AG04450 (cell line): ENCODE measurements around the gene NUP98. TPM values are rescaled to one million over a fixed set of nuclear protein-coding genes. Genes with fewer than 3 reads are reported as not detected.

Experiments
- CTCF ChIA-PET: fragments of 300-600, 350-600 bp; formaldehyde crosslinking; extraction: SDS; loops from one replicate; lab custom pipeline; 2022; ENCODE audit warnings: antibody characterized with exemption, inconsistent platforms; lab: Charles Lee
- POLR2A ChIA-PET: fragments of 350-600 bp; formaldehyde crosslinking; extraction: SDS; loops from one replicate; lab custom pipeline; 2021; ENCODE audit warnings: antibody characterized with exemption, inconsistent platforms; lab: Yijun Ruan, JAX
- DNase-seq: peaks from one replicate; pipeline ENCODE4 v3.0.0-alpha.2; 2011; ENCODE audit warnings: low read depth, low spot score
- H3K27ac ChIP-seq: one replicate; pipeline ENCODE4 v1.5.1; 2012; ENCODE audit warnings: low read depth, low read length, control low read depth
- H3K27me3 ChIP-seq: one replicate; pipeline ENCODE4 v1.6.0; 2012; ENCODE audit warnings: low read length; ENCODE audit not compliant: control insufficient read depth, insufficient read depth
- H3K4me3 ChIP-seq: 2 replicates; pipeline ENCODE4 v1.5.1; 2011; ENCODE audit warnings: mild to moderate bottlenecking, low read depth, low read length, control low read depth
- H3K9me3 ChIP-seq: 2 replicates; pipeline ENCODE4 v1.5.1; 2012; ENCODE audit warnings: low read length; ENCODE audit not compliant: control insufficient read depth, insufficient read depth
- polyA plus RNA-seq: library from polyadenylated mRNA; depleted of rRNA; stranded (reverse); fragments of >200 nt; gene quantifications from 2 replicates; pipeline ENCODE4 v1.2.3, GENCODE V29; 2011
- TF ChIP-seq, protein P1 (sequence below): IDR thresholded peaks from 2 replicates; pipeline ENCODE4 v1.5.1; 2011; ENCODE audit warnings: low read depth, low read length, control low read depth, inconsistent platforms

NUP98 gene
- polyA plus RNA-seq, 1 experiment, result 90.7 TPM

DNA sequence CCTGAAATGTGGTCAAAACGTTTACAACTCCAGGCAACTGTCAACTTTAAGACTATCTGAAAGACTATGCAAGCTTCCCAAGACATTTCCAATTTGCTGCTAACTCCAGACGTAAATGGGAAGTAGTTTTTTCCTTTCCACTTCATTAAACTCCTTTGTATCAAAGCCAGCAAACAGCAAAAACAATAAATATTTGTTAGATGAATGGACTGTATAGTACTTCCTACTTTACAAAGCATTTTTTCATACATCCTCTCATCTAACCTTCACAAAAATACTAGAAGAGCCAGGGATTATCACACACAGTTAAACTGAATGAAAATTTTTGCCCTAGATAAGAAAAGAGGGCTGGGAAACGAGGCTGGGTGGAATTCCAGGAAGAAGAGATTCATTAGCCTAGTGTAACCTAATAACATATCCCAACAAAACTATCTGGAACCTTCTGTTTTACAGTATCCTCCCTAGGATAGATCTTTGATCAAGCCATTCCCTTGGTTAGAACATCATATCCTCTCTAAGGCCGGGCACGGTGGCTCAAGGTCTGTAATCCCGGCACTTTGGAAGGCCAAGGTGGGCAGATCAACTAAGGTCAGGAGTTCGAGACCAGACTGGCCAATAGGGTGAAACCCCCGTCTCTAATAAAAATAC lies 10.4 kb downstream of the NUP98 start:
- Histone ChIP-seq H3K27ac (no peak overlapping the region), H3K27me3 (no peaks in the 10 kb centered on the region), H3K4me3 (no peak overlapping the region), H3K9me3 (no peaks in the 10 kb centered on the region)
- POLR2A ChIA-PET, result no interaction called here
- no peak for DNase-seq
- CTCF ChIA-PET, result interaction anchor here (0.9 to 1.8 kb wide), 2 partner anchors 55 to 68 kb away, joined by 3 to 4 read pairs; partner anchors contain the start of genes RHOG and STIM1
- TF ChIP-seq, protein P1, sequence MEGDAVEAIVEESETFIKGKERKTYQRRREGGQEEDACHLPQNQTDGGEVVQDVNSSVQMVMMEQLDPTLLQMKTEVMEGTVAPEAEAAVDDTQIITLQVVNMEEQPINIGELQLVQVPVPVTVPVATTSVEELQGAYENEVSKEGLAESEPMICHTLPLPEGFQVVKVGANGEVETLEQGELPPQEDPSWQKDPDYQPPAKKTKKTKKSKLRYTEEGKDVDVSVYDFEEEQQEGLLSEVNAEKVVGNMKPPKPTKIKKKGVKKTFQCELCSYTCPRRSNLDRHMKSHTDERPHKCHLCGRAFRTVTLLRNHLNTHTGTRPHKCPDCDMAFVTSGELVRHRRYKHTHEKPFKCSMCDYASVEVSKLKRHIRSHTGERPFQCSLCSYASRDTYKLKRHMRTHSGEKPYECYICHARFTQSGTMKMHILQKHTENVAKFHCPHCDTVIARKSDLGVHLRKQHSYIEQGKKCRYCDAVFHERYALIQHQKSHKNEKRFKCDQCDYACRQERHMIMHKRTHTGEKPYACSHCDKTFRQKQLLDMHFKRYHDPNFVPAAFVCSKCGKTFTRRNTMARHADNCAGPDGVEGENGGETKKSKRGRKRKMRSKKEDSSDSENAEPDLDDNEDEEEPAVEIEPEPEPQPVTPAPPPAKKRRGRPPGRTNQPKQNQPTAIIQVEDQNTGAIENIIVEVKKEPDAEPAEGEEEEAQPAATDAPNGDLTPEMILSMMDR, result no peak

DNA sequence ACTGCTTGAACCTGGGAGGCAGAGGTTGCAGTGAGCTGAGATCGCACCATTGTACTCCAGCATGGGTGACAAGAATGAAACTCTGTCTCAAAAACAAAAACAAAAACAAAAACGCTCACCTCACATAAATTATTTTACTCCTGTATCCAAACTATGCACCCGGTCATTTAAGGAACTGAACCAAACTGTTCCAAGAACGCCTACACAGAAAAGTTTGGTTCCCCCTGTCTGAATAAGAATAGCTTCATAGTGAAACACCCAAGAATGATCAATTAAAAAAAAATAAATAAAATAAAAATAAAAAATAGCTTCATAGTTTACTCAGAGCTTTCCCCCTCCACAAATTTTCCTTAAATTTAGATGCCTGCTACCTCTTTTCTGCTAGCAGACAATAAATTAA lies 13.7 kb downstream of the NUP98 start:
- Histone ChIP-seq H3K27ac (no peak overlapping the region), H3K9me3 (no peaks in the 10 kb centered on the region), H3K4me3 (no peak overlapping the region), H3K27me3 (no peaks in the 10 kb centered on the region)
- ChIA-PET POLR2A (no interaction called here), CTCF (interaction anchor here (0.7 to 1.1 kb wide), 5 partner anchors 23 to 289 kb away, joined by 3 to 4 read pairs (median 3); partner anchors contain the start of gene PGAP2)
- TF ChIP-seq, protein P1, result no peak
- no peak for DNase-seq

DNA sequence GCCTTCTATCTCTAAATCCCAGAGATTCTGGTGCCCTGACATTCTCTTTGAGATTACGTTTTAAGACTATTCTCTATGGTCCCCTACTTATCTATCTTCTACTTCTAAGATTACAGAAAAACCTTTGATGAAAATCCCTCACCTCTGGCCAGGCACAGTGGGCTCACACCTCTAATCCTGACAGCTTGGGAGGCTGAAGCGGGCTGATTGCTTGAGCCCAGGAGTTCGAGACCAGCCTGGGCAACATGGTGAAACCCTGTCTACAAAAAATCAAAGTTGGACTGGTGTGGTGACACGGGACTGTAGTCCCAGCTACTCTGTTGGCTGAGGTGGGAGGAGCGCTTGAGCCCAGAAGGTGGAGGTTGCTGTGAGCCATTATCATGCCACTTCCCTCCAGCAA lies 14.4 kb downstream of the NUP98 start:
- POLR2A ChIA-PET, result no interaction called here
- TF ChIP-seq, protein P1, result no peak
- no peak overlapping the region for H3K27ac ChIP-seq
- no peak overlapping the region for H3K4me3 ChIP-seq
- no peak for DNase-seq
- CTCF ChIA-PET, result interaction anchor here (0.7 to 1.1 kb wide), 3 partner anchors 26 to 69 kb away, joined by 3 to 4 read pairs (median 3); partner anchors contain the start of gene PGAP2
- no peaks in the 10 kb centered on the region for H3K9me3 ChIP-seq
- H3K27me3 ChIP-seq, result no peaks in the 10 kb centered on the region

DNA sequence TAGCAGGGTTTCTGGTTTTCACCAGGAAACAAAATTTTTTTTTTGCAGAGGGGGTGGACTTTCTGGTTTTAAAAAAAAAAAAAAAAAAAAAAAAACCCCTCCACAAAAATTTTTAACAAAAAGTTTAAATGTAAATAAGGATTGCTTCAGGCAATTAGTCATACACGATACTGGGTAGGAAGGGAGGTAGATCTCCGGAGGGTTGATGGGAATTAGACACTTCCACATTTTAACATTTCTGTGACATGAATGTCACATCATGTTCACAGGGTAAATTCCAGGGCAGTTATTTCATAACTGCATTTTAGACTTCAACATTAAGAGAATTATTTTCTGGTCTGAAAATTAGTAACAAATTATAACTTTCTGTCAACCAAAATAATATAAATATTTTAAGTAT lies 15.9 kb downstream of the NUP98 start:
- POLR2A ChIA-PET, result interaction anchor here (0.7 kb wide), 2 partner anchors 48 to 879 kb away, joined by 5 to 8 read pairs; a partner anchor contains a TSS
- no peaks in the 10 kb centered on the region for H3K9me3 ChIP-seq
- CTCF ChIA-PET, result interaction anchor here (0.7 to 2.1 kb wide), 5 partner anchors 28 to 292 kb away, joined by 3 to 8 read pairs (median 5); partner anchors contain the start of genes RHOG and STIM1
- no peak overlapping the region for H3K27ac ChIP-seq
- DNase-seq, result no peak
- H3K4me3 ChIP-seq, result no peak overlapping the region
- H3K27me3 ChIP-seq, result no peaks in the 10 kb centered on the region
- TF ChIP-seq, protein P1, result no peak
